ENCODE data around the gene KRTAP5-10. TPM values are rescaled to one million over a fixed set of nuclear protein-coding genes. Genes with fewer than 3 reads are reported as not detected.

The KRTAP5-10 gene
- total and polyA plus RNA-seq, 3 donors from 2014 or later, result 0.28 TPM; not detected in 2

DNA sequence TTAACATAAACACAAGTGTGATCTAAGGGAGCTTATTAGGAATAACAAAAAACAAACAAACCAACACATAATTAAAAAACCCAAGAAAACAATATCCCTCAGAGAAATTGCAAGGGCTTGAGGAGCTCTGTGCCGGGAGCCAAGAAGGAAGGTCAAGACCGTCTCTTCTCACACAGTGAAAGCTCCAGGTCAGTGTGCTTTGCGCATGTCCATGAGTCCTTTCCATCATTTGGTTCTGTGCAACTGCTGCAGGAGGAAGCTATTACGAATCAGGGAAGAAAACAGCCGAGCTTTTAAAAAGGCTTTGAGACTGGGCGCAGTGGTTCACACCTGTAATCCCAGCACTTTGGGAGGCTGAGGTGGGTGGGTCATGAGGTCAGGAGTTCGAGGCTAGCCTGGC lies 23.0 kb upstream of the KRTAP5-10 start:
- WGBS, 2 donors, result 71 to 82% methylated on average over 7 of the region's 7 CpGs
- TF ChIP-seq POLR2A (IDR thresholded peaks at IDR 0.05), result no peak
- TF ChIP-seq, protein P1, sequence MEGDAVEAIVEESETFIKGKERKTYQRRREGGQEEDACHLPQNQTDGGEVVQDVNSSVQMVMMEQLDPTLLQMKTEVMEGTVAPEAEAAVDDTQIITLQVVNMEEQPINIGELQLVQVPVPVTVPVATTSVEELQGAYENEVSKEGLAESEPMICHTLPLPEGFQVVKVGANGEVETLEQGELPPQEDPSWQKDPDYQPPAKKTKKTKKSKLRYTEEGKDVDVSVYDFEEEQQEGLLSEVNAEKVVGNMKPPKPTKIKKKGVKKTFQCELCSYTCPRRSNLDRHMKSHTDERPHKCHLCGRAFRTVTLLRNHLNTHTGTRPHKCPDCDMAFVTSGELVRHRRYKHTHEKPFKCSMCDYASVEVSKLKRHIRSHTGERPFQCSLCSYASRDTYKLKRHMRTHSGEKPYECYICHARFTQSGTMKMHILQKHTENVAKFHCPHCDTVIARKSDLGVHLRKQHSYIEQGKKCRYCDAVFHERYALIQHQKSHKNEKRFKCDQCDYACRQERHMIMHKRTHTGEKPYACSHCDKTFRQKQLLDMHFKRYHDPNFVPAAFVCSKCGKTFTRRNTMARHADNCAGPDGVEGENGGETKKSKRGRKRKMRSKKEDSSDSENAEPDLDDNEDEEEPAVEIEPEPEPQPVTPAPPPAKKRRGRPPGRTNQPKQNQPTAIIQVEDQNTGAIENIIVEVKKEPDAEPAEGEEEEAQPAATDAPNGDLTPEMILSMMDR (IDR thresholded peaks at IDR 0.05), result no peak
- no peaks in the 10 kb centered on the region for H3K27me3 ChIP-seq
- intact Hi-C loops (cut with DNase I; ENCODE audit: low total_unique reads), result no loop called here
- H3K9me3 ChIP-seq, result no peaks in the 10 kb centered on the region
- H3K4me1 ChIP-seq, result peaks cover 3% of the 10 kb centered on the region
- no peaks in the 10 kb centered on the region for H3K36me3 ChIP-seq (ENCODE audit: low read depth, missing control alignments)
- H3K4me3 ChIP-seq, result no peak overlapping the region
- H3K27ac ChIP-seq, result no peak overlapping the region
- DNase-seq, result no peak

DNA sequence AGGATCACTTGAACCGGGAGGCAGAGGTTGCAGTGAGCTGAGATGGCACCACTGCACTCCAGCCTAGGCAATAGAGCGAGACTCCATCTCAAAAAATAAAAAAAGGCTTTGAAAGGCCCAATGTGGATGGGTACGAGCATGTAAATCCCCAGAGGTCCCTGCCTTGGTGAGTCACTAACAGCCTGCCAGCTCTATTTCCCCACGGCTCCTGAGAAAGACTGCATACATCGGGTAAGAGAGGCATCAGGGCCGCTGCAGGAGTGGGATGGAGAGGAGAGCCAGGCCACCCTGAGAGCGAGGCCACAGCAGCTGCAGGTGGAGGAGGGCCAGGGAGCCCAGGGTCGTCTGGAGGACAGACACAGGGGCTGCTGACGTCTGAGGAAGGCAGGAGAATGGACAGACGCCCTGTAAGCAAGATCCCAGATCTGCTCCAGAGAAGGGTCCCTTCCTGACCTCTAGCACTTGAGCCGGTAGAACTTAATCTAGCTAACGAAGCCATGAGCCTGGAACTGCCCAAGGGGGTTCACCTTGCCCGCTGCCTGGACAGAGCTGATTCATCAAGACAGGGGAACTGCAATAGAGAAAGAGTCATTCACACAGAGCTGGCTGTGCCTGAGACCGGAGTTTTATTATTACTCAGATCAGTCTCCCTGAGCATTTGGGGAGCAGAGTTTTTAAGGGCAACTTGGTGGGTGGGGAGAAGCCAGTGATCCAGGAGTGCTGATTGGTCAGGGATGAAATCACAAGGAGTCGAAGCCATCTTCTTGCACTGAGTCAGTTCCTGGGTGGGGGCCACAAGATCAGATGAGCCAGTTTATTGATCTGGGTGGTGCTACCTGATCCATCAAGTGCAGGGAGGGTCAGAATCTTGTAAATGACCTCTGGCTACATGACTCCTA lies 22.2 kb upstream of the KRTAP5-10 start:
- intact Hi-C loops (cut with DNase I; ENCODE audit: low total_unique reads), result no loop called here
- Histone ChIP-seq H3K4me1 (peaks cover 3% of the 10 kb centered on the region), H3K4me3 (no peak overlapping the region), H3K27me3 (no peaks in the 10 kb centered on the region), H3K9me3 (no peaks in the 10 kb centered on the region), H3K27ac (no peak overlapping the region), H3K36me3 (ENCODE audit: low read depth, missing control alignments) (no peaks in the 10 kb centered on the region)
- TF ChIP-seq POLR2A (IDR thresholded peaks at IDR 0.05), result no peak
- TF ChIP-seq, protein P1 (IDR thresholded peaks at IDR 0.05), result no peak
- no peak for DNase-seq
- WGBS, 2 donors, result 76 to 83% methylated on average over 13 to 15 of the region's 15 CpGs

DNA sequence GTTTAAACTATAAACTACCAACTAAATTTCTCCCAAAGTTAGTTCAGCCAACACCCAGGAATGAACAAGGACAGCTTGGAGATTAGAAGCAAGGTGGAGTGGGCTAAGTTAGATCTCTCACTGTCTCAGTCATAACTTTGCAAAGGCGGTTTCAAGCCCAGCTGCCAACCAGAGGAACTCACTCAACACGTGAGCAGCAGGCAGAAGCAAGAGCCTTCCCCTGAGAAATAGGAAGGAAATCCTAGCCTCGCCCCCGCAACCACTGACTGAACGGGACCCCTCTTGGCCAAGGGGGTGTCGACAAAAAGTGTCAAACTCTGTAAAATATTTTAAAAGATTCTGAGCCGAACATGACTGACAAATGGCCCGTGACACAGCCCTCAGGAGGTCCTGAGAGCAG lies 21.5 kb upstream of the KRTAP5-10 start:
- intact Hi-C loops (cut with DNase I; ENCODE audit: low total_unique reads), result no loop called here
- 67 to 75% methylated on average over 8 of the region's 8 CpGs for WGBS, 2 donors

DNA sequence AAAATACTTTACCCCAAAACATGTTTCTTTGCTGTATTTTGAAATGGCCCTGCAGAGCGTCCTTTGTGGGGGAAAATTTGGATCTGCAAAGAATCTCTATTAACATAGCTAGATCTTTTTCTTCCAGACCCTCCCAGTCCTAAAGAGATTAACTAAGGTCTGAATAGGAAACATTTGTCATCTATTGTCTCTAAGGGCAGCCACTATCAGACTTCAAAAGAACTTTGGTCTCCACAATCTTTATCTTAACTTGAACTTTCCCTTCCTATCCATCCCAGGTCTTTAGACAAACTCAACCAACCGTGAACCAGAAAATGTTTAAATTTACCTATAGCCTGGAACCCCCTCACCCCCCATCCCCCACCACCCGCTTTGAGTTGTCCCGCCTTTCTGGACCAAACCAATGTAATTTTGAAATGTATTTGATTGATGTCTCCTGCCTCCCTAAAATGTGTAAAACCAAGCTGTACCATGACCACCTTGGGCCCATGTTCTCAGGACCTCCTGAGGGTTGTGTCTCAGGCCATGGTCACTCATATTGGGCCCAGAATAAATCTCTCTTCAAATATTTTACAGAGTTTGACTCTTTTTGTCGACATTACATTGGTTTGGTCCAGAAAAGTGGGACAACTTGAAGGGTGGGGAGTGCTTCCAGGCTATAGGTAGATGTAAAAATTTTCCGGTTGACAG lies 20.7 kb upstream of the KRTAP5-10 start:
- Histone ChIP-seq H3K9me3 (no peaks in the 10 kb centered on the region), H3K27ac (no peak overlapping the region), H3K36me3 (ENCODE audit: low read depth, missing control alignments) (no peaks in the 10 kb centered on the region), H3K4me3 (no peak overlapping the region), H3K4me1 (peaks cover under 1% of the 10 kb centered on the region), H3K27me3 (no peaks in the 10 kb centered on the region)
- 89% methylated on average over 6 of the region's 6 CpGs for whole genome bisulfite sequencing, 2 donors
- DNase-seq, result no peak
- no peak for TF ChIP-seq POLR2A (IDR thresholded peaks at IDR 0.05)
- intact Hi-C loops (cut with DNase I; ENCODE audit: low total_unique reads), result no loop called here

More for the DNA sequence above, 21.5 kb upstream of the KRTAP5-10 start:
- H3K36me3 ChIP-seq (ENCODE audit: low read depth, missing control alignments), result no peaks in the 10 kb centered on the region
- peaks cover 3% of the 10 kb centered on the region for H3K4me1 ChIP-seq
- TF ChIP-seq, protein P1 (IDR thresholded peaks at IDR 0.05), result no peak
- no peak for TF ChIP-seq POLR2A (IDR thresholded peaks at IDR 0.05)
- no peak overlapping the region for H3K4me3 ChIP-seq
- H3K9me3 ChIP-seq, result no peaks in the 10 kb centered on the region
- H3K27me3 ChIP-seq, result no peaks in the 10 kb centered on the region
- no peak for DNase-seq
- H3K27ac ChIP-seq, result no peak overlapping the region

DNA sequence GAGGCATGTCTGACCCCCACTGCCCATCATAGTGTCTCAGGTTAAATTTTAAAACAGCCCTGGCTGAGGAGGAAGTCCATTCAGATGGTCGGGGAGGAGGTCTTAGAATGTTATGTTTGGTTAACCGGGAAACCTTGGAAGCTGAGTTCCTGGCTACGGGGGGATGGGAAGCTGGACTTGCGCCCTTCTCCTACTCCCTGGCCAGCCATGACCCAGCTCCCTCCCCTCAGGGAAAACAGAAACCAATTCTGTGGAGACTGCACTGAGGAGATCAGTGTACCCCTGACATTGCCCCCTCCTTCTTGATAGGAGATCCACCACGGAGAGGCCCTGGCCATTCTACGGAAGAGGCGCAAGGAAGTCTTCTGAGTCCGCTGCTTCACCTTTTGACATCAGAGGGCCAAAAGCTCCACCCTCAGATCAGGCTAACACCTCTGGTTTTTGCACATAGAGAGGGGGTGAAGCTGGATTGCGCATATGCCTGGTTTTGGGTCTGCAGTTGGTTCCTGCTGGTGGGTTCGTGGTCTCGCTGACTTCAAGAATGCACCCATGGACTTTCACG lies 19.9 kb upstream of the KRTAP5-10 start:
- TF ChIP-seq, protein P1 (IDR thresholded peaks at IDR 0.05), result no peak
- TF ChIP-seq POLR2A (IDR thresholded peaks at IDR 0.05), result no peak
- H3K36me3 ChIP-seq (ENCODE audit: low read depth, missing control alignments), result no peaks in the 10 kb centered on the region

More for the DNA sequence above, 19.9 kb upstream of the KRTAP5-10 start:
- no peaks in the 10 kb centered on the region for H3K9me3 ChIP-seq
- no peak overlapping the region for H3K27ac ChIP-seq
- intact Hi-C loops (cut with DNase I; ENCODE audit: low total_unique reads), result no loop called here
- no peaks in the 10 kb centered on the region for H3K4me1 ChIP-seq
- peak overlapping the region in 1 of 2 donors; percentile 7 for H3K4me3 ChIP-seq
- H3K27me3 ChIP-seq, result no peaks in the 10 kb centered on the region
- no peak for DNase-seq
- 81 to 84% methylated on average over 12 of the region's 12 CpGs for WGBS, 2 donors

Measured in testis (tissue), 3 donors.